ENCODE results near the gene KIF6. TPM values are rescaled to one million over a fixed set of nuclear protein-coding genes. Genes with fewer than 3 reads are reported as not detected.

The KIF6 gene
- total RNA-seq, 1 experiment from 2014 or later, result not detected

DNA sequence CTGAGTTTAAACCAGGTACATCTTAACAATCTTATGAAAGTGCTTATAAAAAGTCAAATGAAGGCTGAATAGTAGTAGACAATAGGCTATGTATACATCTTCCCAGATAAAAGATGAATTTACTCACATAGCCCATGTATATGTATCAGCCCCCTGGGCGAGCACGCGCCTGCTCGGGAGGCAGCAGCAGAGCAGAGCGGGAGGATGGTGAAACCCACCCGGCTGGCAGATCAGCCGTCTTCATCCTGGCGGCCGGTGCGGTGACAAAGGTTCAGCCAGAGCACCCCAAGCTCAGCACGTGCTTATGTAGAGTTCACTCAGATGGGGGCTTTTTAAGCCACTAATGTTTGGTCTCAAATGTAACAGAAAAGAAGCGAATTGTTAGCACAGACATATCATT, 184.8 kb downstream of the KIF6 start:
- CTCF ChIA-PET, result no interaction called here
- intact Hi-C loops (cut with micrococcal nuclease; ENCODE audit: unreplicated experiment), result no loop called here
- H3K4me3 ChIP-seq (ENCODE audit: low read depth in 2 of 2, low read length in 2 of 2), result no peak overlapping the region
- H3K9me3 ChIP-seq (ENCODE audit: control insufficient read depth, insufficient read depth, low read depth, low read length), result no peaks in the 10 kb centered on the region
- POLR2A ChIA-PET, result no interaction called here
- TF ChIP-seq SIN3A (IDR thresholded peaks at IDR 0.05; ENCODE audit: borderline replicate concordance, insufficient read depth, low read depth, low read length), result no peak
- TF ChIP-seq, protein P1, sequence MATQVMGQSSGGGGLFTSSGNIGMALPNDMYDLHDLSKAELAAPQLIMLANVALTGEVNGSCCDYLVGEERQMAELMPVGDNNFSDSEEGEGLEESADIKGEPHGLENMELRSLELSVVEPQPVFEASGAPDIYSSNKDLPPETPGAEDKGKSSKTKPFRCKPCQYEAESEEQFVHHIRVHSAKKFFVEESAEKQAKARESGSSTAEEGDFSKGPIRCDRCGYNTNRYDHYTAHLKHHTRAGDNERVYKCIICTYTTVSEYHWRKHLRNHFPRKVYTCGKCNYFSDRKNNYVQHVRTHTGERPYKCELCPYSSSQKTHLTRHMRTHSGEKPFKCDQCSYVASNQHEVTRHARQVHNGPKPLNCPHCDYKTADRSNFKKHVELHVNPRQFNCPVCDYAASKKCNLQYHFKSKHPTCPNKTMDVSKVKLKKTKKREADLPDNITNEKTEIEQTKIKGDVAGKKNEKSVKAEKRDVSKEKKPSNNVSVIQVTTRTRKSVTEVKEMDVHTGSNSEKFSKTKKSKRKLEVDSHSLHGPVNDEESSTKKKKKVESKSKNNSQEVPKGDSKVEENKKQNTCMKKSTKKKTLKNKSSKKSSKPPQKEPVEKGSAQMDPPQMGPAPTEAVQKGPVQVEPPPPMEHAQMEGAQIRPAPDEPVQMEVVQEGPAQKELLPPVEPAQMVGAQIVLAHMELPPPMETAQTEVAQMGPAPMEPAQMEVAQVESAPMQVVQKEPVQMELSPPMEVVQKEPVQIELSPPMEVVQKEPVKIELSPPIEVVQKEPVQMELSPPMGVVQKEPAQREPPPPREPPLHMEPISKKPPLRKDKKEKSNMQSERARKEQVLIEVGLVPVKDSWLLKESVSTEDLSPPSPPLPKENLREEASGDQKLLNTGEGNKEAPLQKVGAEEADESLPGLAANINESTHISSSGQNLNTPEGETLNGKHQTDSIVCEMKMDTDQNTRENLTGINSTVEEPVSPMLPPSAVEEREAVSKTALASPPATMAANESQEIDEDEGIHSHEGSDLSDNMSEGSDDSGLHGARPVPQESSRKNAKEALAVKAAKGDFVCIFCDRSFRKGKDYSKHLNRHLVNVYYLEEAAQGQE (IDR thresholded peaks at IDR 0.05; ENCODE audit: insufficient read depth in 1 of 2, low read depth in 2 of 2, low read length in 1 of 2), result no peak
- TF ChIP-seq CTCF (IDR thresholded peaks at IDR 0.05), result no peak
- TF ChIP-seq TCF7L2 (IDR thresholded peaks at IDR 0.05; ENCODE audit: low read depth, low read length), result no peak
- no peak for TF ChIP-seq POLR2AphosphoS5 (IDR thresholded peaks at IDR 0.05; ENCODE audit: low read depth, low read length)
- H3K36me3 ChIP-seq (ENCODE audit: control insufficient read depth, insufficient read depth, low read length), result no peaks in the 10 kb centered on the region
- no peaks in the 10 kb centered on the region for H3K4me1 ChIP-seq (ENCODE audit: control insufficient read depth, insufficient read depth, low read length)
- no peak for ATAC-seq
- DNase-seq (ENCODE audit: low read depth, low spot score), result no peak
- no peaks in the 10 kb centered on the region for H3K27me3 ChIP-seq (ENCODE audit: control insufficient read depth, insufficient read depth, low read length)
- BruUV-seq (replicated peaks), result no TSS peak
- in situ Hi-C loops (cut with HindIII; ENCODE audit: low pct_unique_long_range_greater_than_20kb, low sequenced_read_pairs), result no loop called here
- H3K27ac ChIP-seq (ENCODE audit: low read length), result no peak overlapping the region

- ChIA-PET POLR2A (no interaction called here), CTCF (no interaction called here)
- BruUV-seq (replicated peaks), result no TSS peak
- H3K9me3 ChIP-seq (ENCODE audit: control insufficient read depth, insufficient read depth, low read depth, low read length), result no peaks in the 10 kb centered on the region
- no peaks in the 10 kb centered on the region for H3K27me3 ChIP-seq (ENCODE audit: control insufficient read depth, insufficient read depth, low read length)
- no peak overlapping the region for H3K27ac ChIP-seq (ENCODE audit: low read length)
- H3K36me3 ChIP-seq (ENCODE audit: control insufficient read depth, insufficient read depth, low read length), result no peaks in the 10 kb centered on the region
- in situ Hi-C loops (cut with HindIII; ENCODE audit: low pct_unique_long_range_greater_than_20kb, low sequenced_read_pairs) (no loop called here), intact Hi-C loops (cut with micrococcal nuclease; ENCODE audit: unreplicated experiment) (no loop called here)
- H3K4me1 ChIP-seq (ENCODE audit: control insufficient read depth, insufficient read depth, low read length), result no peaks in the 10 kb centered on the region
- ATAC-seq (no peak), DNase-seq (ENCODE audit: low read depth, low spot score) (no peak)
- no peak overlapping the region for H3K4me3 ChIP-seq (ENCODE audit: low read depth in 2 of 2, low read length in 2 of 2)
- TF ChIP-seq CTCF (IDR thresholded peaks at IDR 0.05), result no peak
- TF ChIP-seq TCF7L2 (IDR thresholded peaks at IDR 0.05; ENCODE audit: low read depth, low read length), result no peak
- TF ChIP-seq, protein P1 (IDR thresholded peaks at IDR 0.05; ENCODE audit: insufficient read depth in 1 of 2, low read depth in 2 of 2, low read length in 1 of 2), result no peak
- no peak for TF ChIP-seq POLR2AphosphoS5 (IDR thresholded peaks at IDR 0.05; ENCODE audit: low read depth, low read length)
- TF ChIP-seq SIN3A (IDR thresholded peaks at IDR 0.05; ENCODE audit: borderline replicate concordance, insufficient read depth, low read depth, low read length), result no peak
Observed at GRCh38 chr6:39530201-39530759, 194.9 kb downstream of the KIF6 start.

All from Panc1 (cell line).